CD4-positive, alpha-beta T cell treated with Interleukin-4 for 4 hours (primary cell): ENCODE measurements around the gene CERS6.
"Not testable (repeated sequence)": the region's sequence is repeated elsewhere in the genome, so short reads cannot be mapped to it uniquely, and the experiment has no call there.

ENCODE experiments used
- DNase-seq: peaks from one replicate; pipeline ENCODE4 v3.0.0-alpha.2; 2020

CERS6 gene

DNA sequence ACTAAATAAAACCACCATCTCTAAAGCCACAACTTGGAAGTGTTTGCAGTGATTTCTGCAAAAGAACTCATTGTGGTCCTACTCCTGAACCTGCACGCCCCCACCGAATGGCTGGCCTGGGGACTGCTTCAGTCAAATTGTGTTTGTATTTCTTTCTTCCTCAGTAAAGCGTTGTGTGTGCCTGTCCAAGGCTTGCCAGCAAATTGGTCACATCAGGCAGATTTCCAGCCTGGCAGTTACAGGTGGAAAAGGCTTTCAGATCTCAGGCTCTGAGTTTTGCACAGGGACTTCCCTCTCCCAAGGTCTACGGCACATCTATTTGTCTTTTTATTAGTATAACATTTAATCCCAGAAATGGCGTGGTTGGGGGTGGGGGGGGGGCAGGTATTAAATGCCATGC, 292.4 kb downstream of the CERS6 start:
- no peak for DNase-seq

DNA sequence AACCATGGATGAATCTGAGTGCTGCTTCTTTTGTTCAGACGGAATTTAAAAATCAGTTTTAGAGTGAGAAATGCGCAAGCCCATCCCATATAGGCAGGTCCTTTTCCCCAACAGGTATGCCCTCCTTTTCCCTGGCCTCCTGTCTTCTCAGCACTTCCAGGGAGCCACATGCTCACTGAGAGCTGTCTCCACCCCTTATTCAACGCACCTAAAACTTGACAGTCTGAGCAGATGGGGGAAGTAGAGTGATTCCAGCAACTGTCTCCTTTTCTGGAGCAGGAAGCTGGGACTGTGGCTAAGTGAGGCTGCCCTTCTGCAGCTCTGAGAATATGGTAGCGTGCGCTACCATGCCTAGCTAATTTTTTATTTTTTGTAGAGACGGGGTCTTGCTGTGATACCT, 293.2 kb downstream of the CERS6 start:
- no peak for DNase-seq

GRCh38 chr2:168751104-168751740, 295.1 kb downstream of the CERS6 start:
- peak; percentile 69 for DNase-seq

- DNase-seq = no peak
Measured at GRCh38 chr2:168752361-168752760, 296.3 kb downstream of the CERS6 start.

- no peak for DNase-seq
Measured at GRCh38 chr2:168753765-168754329, 297.8 kb downstream of the CERS6 start.

DNA sequence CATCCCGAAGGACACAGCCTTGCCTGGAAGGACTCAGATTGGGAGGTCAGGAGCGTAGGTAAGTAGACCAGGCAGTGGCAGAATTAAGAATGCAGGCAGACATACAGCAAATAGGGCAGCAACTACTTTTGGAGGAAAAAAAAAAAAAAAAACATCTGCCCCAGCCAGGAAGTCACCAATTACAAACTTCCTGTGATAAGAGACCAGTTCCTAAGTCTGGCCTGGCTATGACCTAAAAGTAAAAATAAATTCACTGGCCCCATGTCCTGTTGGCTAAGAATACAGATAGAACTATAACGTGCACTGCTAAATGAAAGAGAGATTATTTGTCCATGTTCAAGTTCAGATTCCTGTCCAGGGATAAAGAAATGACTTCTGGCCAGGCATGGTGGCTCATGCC, 301.2 kb downstream of the CERS6 start:
- DNase-seq = no peak

GRCh38 chr2:168758970-168759820, 303.1 kb downstream of the CERS6 start:
- peak; percentile 54 for DNase-seq

DNA sequence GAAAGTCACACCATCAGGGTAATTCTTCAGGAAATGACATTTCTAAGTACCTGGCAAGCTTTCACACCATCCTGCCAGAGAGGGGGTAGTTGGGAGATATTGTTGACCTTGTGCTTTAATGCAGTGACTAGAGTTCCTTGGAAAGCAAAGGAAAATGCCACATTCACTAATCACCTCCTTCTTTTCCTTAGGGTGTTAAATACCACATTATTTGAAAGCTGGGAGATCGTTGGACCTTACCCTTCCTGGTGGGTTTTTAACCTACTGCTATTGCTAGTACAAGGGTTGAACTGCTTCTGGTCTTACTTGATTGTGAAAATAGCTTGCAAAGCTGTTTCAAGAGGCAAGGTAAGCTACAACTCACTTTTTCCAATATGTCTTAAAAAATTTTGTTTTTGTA, 309.3 kb downstream of the CERS6 start:
- no peak for DNase-seq

- no peak for DNase-seq
Measured at GRCh38 chr2:168766600-168766999, 310.5 kb downstream of the CERS6 start.

- DNase-seq = no peak
Measured at GRCh38 chr2:168767258-168767657, 311.2 kb downstream of the CERS6 start.

DNA sequence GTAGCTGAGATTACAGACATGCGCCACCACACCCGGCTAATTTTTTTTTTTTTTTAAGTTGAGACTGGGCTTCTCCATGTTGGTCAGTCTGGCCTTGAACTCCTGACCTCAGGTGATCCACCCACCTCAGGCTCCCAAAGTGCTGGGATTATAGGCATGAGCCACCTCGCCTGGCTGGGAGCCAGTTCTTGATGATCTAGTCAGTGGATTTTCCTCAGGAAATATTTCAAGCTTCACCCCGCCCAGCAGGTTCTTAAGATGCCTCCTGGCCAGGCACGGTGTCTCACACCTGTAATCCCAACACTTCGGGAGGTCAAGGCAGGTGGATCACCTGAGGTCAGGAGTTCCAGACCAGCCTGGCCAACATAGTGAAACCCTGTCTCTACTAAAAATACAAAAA, 312.3 kb downstream of the CERS6 start:
- DNase-seq = not testable (repeated sequence)

DNA sequence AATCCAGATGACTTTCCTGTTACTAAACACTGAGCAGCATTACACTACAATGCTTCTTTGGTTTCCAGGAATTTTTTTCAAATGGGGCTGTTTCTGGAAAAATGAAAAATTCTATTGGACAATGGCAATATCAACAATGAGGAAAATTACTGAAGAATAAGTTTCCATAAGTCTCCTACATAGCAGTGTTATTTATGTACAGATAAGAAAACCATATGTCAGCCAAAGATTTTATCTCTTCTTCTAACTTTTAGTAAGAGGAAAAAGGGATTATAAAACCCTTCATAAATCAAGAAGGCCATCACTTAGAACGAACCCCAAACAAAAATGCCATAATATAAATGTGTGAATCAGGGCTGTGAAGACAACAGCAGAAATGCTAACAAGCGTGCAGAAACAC, 314.7 kb downstream of the CERS6 start:
- no peak for DNase-seq

- no peak for DNase-seq
Measured at GRCh38 chr2:168772704-168773103, 316.6 kb downstream of the CERS6 start.

GRCh38 chr2:168773128-168773527, 317.1 kb downstream of the CERS6 start:
- DNase-seq = no peak

- DNase-seq = peak; percentile 36
Measured at GRCh38 chr2:168773719-168774521, 317.8 kb downstream of the CERS6 start.

DNA sequence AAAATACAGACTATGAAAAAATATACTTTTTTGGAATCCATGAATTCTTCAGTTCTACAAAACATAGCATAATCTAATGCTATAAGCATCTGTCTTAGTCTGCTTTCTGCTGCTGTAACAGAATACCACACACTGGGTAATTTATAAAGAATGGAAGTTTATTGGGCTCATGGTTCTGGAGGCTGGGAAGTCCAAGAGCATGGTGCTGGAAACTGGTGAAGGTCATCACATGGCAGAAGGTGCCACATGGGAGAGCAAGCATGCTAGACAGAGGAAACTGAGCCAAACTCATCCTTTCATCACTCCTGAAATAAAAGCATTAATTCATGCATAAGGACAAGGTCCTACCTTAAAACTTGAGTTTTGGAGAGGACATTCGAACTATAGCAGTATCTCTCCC, 319.8 kb downstream of the CERS6 start:
- DNase-seq = no peak

DNA sequence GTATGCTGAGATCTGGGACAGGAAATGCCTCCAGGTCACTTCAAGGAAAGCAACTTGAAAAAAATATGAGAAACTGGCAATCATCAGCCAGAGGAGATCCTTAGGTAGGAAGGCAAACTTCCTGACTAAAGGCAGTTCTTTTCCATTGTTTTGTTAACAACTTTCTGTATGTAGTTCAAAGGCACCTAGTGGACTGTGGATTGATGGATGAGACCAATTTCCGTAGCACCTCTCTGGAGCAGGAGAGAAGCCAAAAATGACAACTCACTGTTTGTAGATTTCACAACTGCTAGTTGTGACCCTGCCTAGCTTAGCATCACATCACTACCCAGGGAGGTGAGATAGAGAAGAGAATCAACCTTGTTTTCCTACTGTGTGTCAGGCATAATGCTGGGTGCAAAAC, 324.6 kb downstream of the CERS6 start:
- no peak for DNase-seq

DNA sequence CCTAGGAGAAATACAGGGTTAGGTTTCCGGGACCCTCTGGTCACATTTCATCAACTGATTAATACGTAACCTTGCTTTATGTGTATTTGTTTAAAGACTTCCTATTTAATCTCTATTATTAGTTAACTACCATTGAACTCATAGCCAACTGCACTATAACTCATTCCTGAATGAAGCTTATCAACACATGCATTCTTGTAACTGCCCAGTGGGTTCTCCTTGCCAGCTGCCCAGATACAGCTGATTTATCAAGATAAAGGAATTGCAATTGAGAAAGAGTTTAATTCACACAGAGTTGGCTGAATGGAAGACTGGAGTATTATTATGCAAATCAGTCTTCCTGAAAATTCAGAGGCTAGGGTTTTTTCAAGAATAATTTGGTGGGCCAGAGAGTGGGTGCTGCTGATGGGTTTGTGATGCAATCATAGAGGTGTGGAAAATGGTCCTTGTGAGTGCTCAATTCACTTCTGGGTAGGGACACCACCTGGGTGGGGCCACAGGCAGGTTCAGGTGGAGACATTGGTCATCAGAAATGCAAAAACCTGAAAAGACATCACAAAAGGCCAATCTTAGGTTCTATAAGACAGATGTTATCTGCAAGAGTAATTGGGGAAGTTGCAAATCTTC, 325.2 kb downstream of the CERS6 start:
- DNase-seq = no peak

GRCh38 chr2:168782271-168782670, 326.2 kb downstream of the CERS6 start:
- DNase-seq = no peak

DNA sequence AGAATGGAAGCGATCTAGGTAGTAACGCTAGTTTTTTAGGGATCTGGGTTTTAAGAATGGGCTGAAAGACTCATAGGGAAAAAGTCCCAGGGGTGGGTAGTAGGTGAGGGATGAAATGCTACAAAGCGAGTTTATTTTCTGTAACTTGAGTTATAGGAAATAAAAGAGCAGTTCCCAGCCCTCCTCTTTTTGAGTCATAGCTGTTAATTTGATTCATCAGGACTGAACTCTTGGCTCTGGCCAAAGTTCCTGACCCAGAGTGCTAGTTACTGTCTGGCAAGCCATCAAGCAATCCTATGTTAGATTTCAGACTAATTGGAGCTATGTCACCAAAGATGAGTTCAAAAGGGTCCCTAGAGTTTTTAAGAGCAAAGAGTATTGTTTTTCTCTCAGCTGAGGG, 328.9 kb downstream of the CERS6 start:
- DNase-seq = no peak

DNA sequence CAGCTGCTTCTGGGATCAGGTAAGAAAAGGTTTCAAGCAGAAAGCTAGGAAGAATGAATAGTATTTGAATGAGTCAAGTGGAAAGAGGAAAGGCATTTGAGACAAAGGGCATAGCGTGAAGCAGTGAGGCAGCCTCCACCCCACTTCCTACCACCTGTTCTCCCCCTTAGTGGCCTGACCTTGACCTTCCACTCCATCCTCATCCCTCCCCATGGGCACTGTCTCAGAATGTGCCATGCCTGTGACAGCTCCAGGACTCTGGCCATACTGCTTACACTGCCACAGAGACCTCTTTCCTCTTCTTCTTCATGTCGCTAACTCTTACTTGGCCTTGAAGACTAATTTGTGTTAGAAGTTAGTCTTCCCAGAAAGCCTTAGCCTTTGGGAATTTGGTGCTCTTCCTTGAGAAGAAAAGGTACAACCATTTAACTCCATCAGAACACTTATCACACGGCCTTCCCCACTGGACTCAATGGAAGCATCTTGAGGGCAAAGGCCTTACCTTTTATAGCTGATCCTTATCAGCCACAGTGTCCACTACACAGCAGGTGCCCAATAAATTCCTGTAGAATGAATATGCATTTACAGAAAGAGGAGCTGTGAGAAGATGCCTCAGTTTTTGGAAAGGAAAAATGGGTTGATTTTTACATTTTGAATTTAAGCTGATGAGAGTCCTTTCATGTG, 331.2 kb downstream of the CERS6 start:
- DNase-seq = no peak

DNA sequence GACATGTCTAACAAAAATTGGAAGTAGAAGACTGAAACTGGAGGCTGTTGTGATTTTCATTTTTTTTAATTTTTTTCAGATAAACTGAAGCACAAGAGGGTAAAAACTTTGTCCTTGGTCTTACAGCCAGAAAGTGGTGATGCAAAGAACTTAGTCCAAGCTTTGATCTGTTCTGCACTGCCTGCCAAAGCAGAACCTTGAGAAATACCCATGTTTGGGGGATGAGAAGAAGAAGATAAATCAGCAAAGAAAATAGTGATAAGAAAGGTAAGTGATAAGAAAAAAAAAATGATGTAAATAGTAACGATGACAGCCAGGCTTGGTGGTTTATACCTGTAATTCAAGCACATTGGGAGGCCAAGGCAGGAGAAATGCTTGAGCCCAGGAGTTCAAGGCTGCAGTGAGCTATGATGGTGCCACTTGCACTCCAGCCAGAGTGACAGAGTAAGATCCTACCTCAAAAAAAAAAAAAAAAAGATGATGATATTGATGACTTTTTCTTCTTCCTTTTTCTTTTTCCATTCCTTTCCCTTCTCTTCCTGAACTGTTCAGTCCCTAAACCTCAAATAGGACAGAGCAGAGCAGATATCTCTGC, 331.8 kb downstream of the CERS6 start:
- no peak for DNase-seq
